GM12878 (cell line): ENCODE measurements around the gene DNAH9. TPM values are rescaled to one million over a fixed set of nuclear protein-coding genes. Genes with fewer than 3 reads are reported as not detected.

Source experiments
- ATAC-seq: fragments of 200-7000 bp; cut with Tn5 transposase; 3 replicates; pipeline ENCODE4 v1.9.1; 2020; ENCODE audit warnings: mild to moderate bottlenecking, moderate library complexity
- BruUV-seq: library from RNA; stranded (reverse); fragments of 400-500 nt; replicated peaks from 2 replicates; lab custom pipeline; 2021; lab: Mats Ljungman, UMichigan
- CTCF ChIA-PET: fragments of 300-600 bp; sonication (Branson Sonifier 250); formaldehyde crosslinking; extraction: SDS; loops from one replicate; lab custom pipeline; 2021; ENCODE audit warnings: inconsistent platforms; lab: Yijun Ruan, JAX
- POLR2A ChIA-PET: fragments of 350-600 bp; formaldehyde crosslinking; extraction: SDS; loops from one replicate; lab custom pipeline; 2021; ENCODE audit warnings: inconsistent platforms; lab: Charles Lee
- RAD21 ChIA-PET: fragments of 300-600 bp; sonication (Branson Sonifier 250); formaldehyde crosslinking; loops from one replicate; lab custom pipeline; 2023; ENCODE audit warnings: antibody characterized with exemption; ENCODE audit not compliant: unreplicated experiment; lab: Charles Lee
- SMC1A ChIA-PET: fragments of 300-600 bp; sonication (Branson Sonifier 250); formaldehyde crosslinking; loops from one replicate; lab custom pipeline; 2023; ENCODE audit not compliant: unreplicated experiment, uncharacterized antibody; lab: Charles Lee
- DNase-seq: peaks from one replicate; pipeline ENCODE4 v3.0.0-alpha.2; 2011; ENCODE audit warnings: low read depth, low spot score
- FAIRE-seq: peaks from 3 replicates; lab custom pipeline; 2011; peaks lifted over from hg19 to GRCh38; lab: Jason Lieb, UNC
- H2AFZ ChIP-seq: 2 replicates; pipeline ENCODE4 v1.6.0; 2011; ENCODE audit warnings: low read depth, low read length, control low read depth; ENCODE audit not compliant: control insufficient read depth
- H3K27ac ChIP-seq: 2 replicates; pipeline ENCODE4 v1.5.1; 2011; ENCODE audit warnings: control low read depth; ENCODE audit not compliant: control insufficient read depth, insufficient read depth
- H3K27me3 ChIP-seq, 2 experiments: replicated peaks in 1 of 2; 2 replicates each; pipeline versions ENCODE4 v1.6.0 to v1.6.1; 2011; ENCODE audit warnings: low read length in 1 of 2; ENCODE audit not compliant: control insufficient read depth in 2 of 2, insufficient read depth in 2 of 2
- H3K36me3 ChIP-seq, 2 experiments: 2 replicates each; pipeline ENCODE4 v1.5.1; 2011; ENCODE audit warnings: low read length in 1 of 2; ENCODE audit not compliant: control insufficient read depth in 2 of 2, insufficient read depth in 2 of 2
- H3K4me1 ChIP-seq: 2 replicates; pipeline ENCODE4 v1.6.1; 2011; ENCODE audit warnings: mild to moderate bottlenecking, low read length, moderate library complexity, mixed read lengths; ENCODE audit not compliant: control insufficient read depth, insufficient read depth
- H3K4me2 ChIP-seq: 2 replicates; pipeline ENCODE4 v1.6.0; 2011; ENCODE audit warnings: control low read depth; ENCODE audit not compliant: control insufficient read depth, insufficient read depth
- H3K4me3 ChIP-seq: fragments of 200-600 bp; sonication (generic); 2 replicates; pipeline ENCODE4 v1.5.1; 2016
- H3K79me2 ChIP-seq: 2 replicates; pipeline ENCODE4 v1.6.0; 2011; ENCODE audit warnings: low read length; ENCODE audit not compliant: control insufficient read depth, insufficient read depth
- H3K9ac ChIP-seq: 2 replicates; pipeline ENCODE4 v1.8.0; 2011; ENCODE audit warnings: low read length, control low read depth, mixed read lengths; ENCODE audit not compliant: control insufficient read depth, insufficient read depth
- H3K9me3 ChIP-seq: replicated peaks from 3 replicates; pipeline ENCODE4 v1.5.1; 2011; ENCODE audit warnings: mild to moderate bottlenecking, low read length; ENCODE audit not compliant: control insufficient read depth, insufficient read depth
- H4K20me1 ChIP-seq: 2 replicates; pipeline ENCODE4 v1.6.0; 2011; ENCODE audit not compliant: control insufficient read depth, insufficient read depth
- ASH2L ChIP-seq: fragments of 300-600, 200-600 bp; sonication (generic); IDR thresholded peaks from 2 replicates; pipeline ENCODE4 v1.6.1; 2017; ENCODE audit warnings: low read depth, mild to moderate bottlenecking, borderline replicate concordance
- BCL11A ChIP-seq: IDR thresholded peaks from 2 replicates; pipeline ENCODE4 v1.6.1; 2011; ENCODE audit warnings: low read depth, low read length
- CTCF ChIP-seq, 3 experiments: IDR thresholded peaks in 2 of 3; conservative IDR thresholded peaks in 1 of 3; 2 replicates each; pipeline ENCODE4 v1.5.1; 2011; ENCODE audit warnings: low read depth in 3 of 3, low read length in 3 of 3, mild to moderate bottlenecking in 3 of 3, control low read depth in 2 of 3, moderate library complexity in 2 of 3, inconsistent platforms in 1 of 3, mixed read lengths in 1 of 3; ENCODE audit not compliant: control insufficient read depth in 2 of 3, insufficient read depth in 1 of 3; ENCODE audit errors: extremely low read depth in 1 of 3
- HCFC1 ChIP-seq: fragments of 150-350 bp; IDR thresholded peaks from 2 replicates; pipeline ENCODE4 v1.6.1; 2014; ENCODE audit warnings: low read length
- JUND ChIP-seq: IDR thresholded peaks from 2 replicates; pipeline ENCODE4 v1.6.1; 2012; ENCODE audit warnings: low read depth, mild to moderate bottlenecking, low read length, improper control_type of control experiment, moderate library complexity
- NFYA ChIP-seq: IDR thresholded peaks from 2 replicates; pipeline ENCODE4 v1.6.1; 2011; ENCODE audit warnings: low read depth, mild to moderate bottlenecking, low read length, improper control_type of control experiment, borderline replicate concordance
- RAD21 ChIP-seq: IDR thresholded peaks from 2 replicates; pipeline ENCODE4 v1.6.1; 2011; ENCODE audit warnings: mild to moderate bottlenecking, low read depth, low read length, moderate library complexity; ENCODE audit not compliant: insufficient read depth
- SMC3 ChIP-seq: IDR thresholded peaks from 2 replicates; pipeline ENCODE4 v1.6.1; 2011; ENCODE audit warnings: low read length, improper control_type of control experiment, borderline replicate concordance
- ZNF217 ChIP-seq: fragments of 450-650 bp; IDR thresholded peaks from 2 replicates; pipeline ENCODE4 v1.6.1; 2017; ENCODE audit warnings: antibody characterized with exemption, mild to moderate bottlenecking
- WGBS: methylation state at CpG from one replicate; pipeline ENCODE4 v1.1.6; 2016; ENCODE audit warnings: low lambda C conversion rate; ENCODE audit not compliant: insufficient replicate concordance, insufficient coverage; ENCODE audit errors: missing lambda C conversion rate; 5-methylcytosine and 5-hydroxymethylcytosine counted together
- in situ Hi-C: fragments of 300-500 bp; cut with MboI; formaldehyde crosslinking; loops from 9 replicates; pipeline ENCODE4 v1.14.3; 2018; ENCODE audit warnings: mixed read lengths
- intact Hi-C: fragments of 100-400 bp; cut with micrococcal nuclease; formaldehyde crosslinking; loops from one replicate; pipeline ENCODE4 v1.14.2; 2022; ENCODE audit not compliant: unreplicated experiment
- polyA plus RNA-seq, 11 experiments: library from polyadenylated mRNA; depleted of rRNA in 4 of 11; unstranded in 6 of 11; stranded (reverse) in 5 of 11; fragments of >200 nt; fragmentation: Nextera tagmentation in 4 of 11; fragmentation: Illumina TruSeq in 1 of 11; extraction: Ambion mirVana in 4 of 11; extraction: Trizol in 1 of 11; gene quantifications; 1 replicate in 1 of 11; 2 replicates in 10 of 11; pipeline versions ENCODE4 v1.2.1 to v1.2.3, GENCODE V29; 2011 to 2016; ENCODE audit warnings: inconsistent platforms in 2 of 11, missing spikeins in 2 of 11, low read depth in 1 of 11
- total RNA-seq, 4 experiments: library from RNA; depleted of rRNA in 3 of 4; stranded (reverse); fragments of >200 nt in 3 of 4; fragmentation: Illumina TruSeq in 1 of 4; extraction: Trizol in 1 of 4; gene quantifications; 2 replicates each; pipeline versions ENCODE4 v1.2.1 to v1.2.3, GENCODE V29; 2013 to 2021
- TF ChIP-seq, protein P1 (sequence below): fragments of 450-650 bp; IDR thresholded peaks from 2 replicates; pipeline ENCODE4 v1.6.1; 2017; ENCODE audit warnings: low read depth, mild to moderate bottlenecking, moderate library complexity
- TF ChIP-seq, protein P2 (sequence below): IDR thresholded peaks from 2 replicates; pipeline ENCODE4 v1.6.1; 2012; ENCODE audit warnings: mild to moderate bottlenecking, low read depth, low read length

The DNAH9 gene
- total and polyA plus RNA-seq, 10 of the 15 experiments (the other 5 are each of a cell fraction or from before 2014, with no cell fraction given): 0.10 to 0.40 (median 0.19) TPM; not detected in 7

DNA sequence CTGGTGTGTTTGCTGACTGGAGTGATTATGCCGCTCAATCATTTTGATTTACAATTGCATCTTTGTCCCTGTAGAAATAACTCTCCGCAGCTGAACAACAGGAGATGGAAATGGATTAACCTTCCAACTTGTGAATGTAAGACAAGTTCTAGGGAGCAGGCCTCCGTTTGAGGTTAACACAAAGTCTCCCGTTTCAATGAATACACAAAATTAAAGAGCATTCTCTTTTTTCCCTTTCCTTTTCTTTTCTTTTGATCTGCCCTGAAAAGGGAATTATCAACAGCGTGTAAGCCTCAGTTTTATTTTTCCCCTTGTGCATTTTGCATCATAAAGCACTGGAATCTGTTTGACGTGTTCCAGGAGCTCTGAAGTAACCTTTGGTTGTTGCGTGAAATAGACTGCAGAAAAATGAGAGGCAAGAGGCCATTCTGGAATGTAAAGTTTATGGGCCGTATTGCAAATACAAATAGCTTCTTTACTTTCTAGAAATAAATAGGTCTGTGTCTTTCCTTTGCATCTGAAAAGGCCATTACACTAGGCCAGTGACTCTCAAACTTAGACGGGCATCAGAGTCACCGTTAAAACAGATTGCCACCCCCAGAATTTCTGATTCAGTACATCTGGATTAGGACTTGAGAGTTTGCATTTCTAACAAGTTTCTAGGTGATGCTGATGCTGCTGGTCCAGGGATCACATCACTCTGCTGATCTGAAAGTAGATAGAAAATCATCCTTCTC, 234.3 kb downstream of the DNAH9 start:
- Histone ChIP-seq H3K36me3 (no peaks in the 10 kb centered on the region), H3K27me3 (no peaks in the 10 kb centered on the region), H4K20me1 (no peaks in the 10 kb centered on the region), H3K9ac (no peak overlapping the region), H3K4me2 (no peak overlapping the region), H3K9me3 (no peaks in the 10 kb centered on the region; the same call in 2 of the 3 replicates), H3K4me3 (no peak overlapping the region), H2AFZ (no peak overlapping the region), H3K4me1 (no peaks in the 10 kb centered on the region), H3K79me2 (no peaks in the 10 kb centered on the region), H3K27ac (no peak overlapping the region)
- intact Hi-C loops (no loop called here), in situ Hi-C loops (loop anchor here (25.0 kb wide), 1 partner anchor 545 kb away; no protein-coding TSS in a partner anchor)
- DNase-seq (no peak), ATAC-seq (no peak), FAIRE-seq (no peak)
- ChIA-PET RAD21 (no interaction called here), CTCF (no interaction called here), SMC1A (no interaction called here), POLR2A (no interaction called here)
- BruUV-seq: no TSS peak
- WGBS: 31% methylated on average over 10 of the region's 10 CpGs
- TF ChIP-seq, protein P1, sequence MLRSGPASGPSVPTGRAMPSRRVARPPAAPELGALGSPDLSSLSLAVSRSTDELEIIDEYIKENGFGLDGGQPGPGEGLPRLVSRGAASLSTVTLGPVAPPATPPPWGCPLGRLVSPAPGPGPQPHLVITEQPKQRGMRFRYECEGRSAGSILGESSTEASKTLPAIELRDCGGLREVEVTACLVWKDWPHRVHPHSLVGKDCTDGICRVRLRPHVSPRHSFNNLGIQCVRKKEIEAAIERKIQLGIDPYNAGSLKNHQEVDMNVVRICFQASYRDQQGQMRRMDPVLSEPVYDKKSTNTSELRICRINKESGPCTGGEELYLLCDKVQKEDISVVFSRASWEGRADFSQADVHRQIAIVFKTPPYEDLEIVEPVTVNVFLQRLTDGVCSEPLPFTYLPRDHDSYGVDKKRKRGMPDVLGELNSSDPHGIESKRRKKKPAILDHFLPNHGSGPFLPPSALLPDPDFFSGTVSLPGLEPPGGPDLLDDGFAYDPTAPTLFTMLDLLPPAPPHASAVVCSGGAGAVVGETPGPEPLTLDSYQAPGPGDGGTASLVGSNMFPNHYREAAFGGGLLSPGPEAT: no peak
- TF ChIP-seq BCL11A (no peak), CTCF (IDR thresholded peaks at IDR 0.05 in 2 of 3, conservative IDR thresholded peaks at IDR 0.05 in 1 of 3; ENCODE audit: control insufficient read depth in 2 of 3, extremely low read depth in 1 of 3, insufficient read depth in 1 of 3, low read depth in 3 of 3, low read length in 3 of 3) (no peak), JUND (no peak), NFYA (no peak), ASH2L (no peak), HCFC1 (no peak), RAD21 (no peak), ZNF217 (no peak), SMC3 (no peak)
- TF ChIP-seq, protein P2, sequence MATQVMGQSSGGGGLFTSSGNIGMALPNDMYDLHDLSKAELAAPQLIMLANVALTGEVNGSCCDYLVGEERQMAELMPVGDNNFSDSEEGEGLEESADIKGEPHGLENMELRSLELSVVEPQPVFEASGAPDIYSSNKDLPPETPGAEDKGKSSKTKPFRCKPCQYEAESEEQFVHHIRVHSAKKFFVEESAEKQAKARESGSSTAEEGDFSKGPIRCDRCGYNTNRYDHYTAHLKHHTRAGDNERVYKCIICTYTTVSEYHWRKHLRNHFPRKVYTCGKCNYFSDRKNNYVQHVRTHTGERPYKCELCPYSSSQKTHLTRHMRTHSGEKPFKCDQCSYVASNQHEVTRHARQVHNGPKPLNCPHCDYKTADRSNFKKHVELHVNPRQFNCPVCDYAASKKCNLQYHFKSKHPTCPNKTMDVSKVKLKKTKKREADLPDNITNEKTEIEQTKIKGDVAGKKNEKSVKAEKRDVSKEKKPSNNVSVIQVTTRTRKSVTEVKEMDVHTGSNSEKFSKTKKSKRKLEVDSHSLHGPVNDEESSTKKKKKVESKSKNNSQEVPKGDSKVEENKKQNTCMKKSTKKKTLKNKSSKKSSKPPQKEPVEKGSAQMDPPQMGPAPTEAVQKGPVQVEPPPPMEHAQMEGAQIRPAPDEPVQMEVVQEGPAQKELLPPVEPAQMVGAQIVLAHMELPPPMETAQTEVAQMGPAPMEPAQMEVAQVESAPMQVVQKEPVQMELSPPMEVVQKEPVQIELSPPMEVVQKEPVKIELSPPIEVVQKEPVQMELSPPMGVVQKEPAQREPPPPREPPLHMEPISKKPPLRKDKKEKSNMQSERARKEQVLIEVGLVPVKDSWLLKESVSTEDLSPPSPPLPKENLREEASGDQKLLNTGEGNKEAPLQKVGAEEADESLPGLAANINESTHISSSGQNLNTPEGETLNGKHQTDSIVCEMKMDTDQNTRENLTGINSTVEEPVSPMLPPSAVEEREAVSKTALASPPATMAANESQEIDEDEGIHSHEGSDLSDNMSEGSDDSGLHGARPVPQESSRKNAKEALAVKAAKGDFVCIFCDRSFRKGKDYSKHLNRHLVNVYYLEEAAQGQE: no peak
